Hematopoietic multipotent progenitor cell treated with erythropoietin and hydrocortisone succinate and interleukin-3 and kit ligand, for 4 days (in vitro differentiated cells): ENCODE results near the gene FSTL5.
"Not testable (repeated sequence)": the region's sequence is repeated elsewhere in the genome, so short reads cannot be mapped to it uniquely, and the experiment has no call there.

Source experiments
- DNase-seq: peaks from one replicate; pipeline ENCODE4 v3.0.0-alpha.2; 2015

The FSTL5 gene

DNA sequence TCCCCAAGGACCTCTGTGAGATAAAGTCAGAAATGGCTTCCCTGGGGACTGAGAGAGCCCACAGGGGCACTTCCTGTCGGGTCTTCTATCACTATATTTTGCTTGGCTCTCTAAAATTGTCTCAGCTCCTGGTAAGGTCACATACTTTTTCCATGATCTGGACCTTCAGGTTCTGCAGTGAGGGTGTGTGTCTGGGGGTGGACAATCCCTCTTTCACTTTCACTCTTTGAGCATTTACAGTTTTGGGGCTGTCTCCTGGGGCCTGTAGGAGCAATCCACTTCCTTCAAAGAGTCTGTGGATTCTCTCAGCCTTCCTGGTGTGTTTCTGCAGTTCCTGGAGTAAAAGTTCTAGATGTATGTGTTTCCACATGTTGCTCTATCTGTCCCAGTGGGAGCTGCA is 335.7 kb downstream of the FSTL5 start:
- DNase-seq = no peak

DNA sequence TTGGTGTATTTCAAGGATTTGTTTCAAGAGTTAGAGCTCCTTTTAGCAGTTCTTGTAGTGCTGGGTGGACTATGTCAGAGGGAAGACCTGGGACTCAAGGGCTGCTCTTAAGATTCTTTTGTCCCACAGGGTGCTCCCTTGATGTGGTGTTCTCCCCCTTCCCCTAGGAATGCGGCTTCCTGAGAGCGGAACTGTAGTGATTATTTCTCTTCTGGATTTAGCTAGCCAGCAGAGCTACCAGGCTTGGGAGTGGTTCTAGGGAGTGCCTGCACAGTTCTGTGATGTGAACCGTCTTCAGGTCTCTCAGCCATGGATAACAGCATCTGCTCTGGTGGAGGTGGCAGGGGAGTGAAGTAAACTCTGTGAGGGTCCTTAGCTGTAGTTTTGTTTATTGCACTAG is 336.8 kb downstream of the FSTL5 start:
- DNase-seq = no peak

DNA sequence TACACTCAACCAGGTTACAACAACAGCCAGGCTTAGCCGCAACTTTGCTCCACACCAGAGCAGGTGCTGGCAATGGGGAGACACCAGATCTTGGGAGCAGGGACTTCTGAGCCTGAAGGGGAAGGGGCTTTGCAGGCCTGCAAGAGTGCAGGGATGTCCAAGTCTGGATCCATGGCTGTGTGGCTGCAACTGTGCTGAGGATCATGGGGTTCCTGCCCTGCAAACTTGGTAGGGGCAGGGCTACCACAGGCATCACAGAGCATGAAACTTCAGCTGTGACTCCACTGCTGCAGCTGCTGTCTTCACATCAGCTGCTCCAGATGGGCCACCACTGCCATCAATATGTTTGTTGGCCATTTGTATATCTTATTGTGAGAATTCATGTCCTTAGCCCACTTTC is 340.4 kb downstream of the FSTL5 start:
- DNase-seq = no peak

DNA sequence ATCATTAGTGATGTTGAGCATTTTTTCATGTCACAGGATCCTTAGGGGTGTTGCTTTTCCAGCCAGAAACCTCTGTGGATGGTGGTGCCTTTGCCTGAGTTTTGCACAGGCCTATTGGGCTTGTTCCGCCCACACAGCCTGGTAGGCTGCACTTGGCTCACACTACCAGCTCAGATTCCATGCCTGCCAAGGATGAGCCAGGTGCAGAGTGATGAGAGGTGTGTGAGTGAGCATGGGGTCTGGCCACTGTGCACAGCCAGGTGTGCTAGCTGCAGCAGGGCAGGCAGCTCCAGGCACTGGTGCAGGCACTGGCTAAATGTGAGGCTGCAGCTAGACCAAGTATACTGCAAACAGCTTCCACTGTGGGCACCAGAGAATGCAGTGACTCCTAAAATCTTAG is 341.6 kb downstream of the FSTL5 start:
- DNase-seq = no peak

DNA sequence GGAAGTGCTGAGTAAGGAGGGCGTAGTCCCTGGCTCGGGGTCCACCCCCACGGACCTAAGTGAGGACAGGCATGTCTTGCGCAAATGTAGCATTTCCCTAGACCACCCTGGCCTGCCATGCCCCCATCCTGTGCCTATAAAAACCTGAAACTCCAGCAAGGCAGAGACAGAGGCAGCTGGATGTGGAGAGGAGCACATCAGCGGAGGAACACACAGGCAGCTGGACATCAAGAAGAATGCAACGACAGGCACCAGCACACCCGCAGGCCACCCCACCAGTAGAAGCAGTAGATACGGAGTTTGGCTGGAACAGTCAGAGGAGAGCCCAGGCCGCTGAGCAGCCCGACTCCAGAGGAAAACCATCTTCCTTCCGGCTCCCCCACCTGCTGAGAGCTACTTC is 345.9 kb downstream of the FSTL5 start:
- DNase-seq = no peak

DNA sequence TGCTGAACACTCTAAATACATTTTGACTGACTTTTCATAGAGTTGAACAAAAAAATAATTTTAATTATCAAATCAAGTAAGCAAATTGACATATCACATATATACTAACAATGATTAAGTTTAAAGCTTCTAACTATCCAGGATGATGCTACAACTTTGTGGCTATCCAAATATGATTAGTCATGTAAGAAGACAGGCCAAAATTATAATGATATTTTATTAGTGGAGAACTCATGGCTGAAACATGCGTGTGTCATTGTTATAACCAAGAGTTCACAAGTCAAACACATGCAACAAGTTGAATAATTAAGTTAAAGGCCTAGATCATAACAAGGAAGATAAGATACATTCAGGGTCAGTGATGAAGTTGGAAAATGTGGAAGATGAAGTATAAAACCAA is 346.8 kb downstream of the FSTL5 start:
- DNase-seq = no peak

DNA sequence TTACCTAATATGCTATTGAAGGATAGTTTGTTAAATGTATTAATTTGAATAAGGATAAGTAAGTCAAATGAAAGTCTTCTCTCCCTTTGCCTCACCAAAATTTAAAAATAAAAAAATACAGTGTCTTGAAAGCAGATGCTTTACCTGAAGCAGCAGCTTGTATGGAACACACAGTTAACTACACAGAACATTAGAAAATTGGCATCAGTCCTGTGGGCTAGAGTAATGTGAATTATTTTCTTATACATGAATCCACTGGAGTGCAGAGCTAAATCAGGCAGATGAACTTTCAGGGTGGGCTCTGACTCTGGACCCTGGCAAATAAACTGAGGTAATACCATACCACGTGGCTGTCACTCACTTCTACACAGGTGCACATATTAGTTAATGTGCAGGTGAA is 348.0 kb downstream of the FSTL5 start:
- no peak for DNase-seq

DNA sequence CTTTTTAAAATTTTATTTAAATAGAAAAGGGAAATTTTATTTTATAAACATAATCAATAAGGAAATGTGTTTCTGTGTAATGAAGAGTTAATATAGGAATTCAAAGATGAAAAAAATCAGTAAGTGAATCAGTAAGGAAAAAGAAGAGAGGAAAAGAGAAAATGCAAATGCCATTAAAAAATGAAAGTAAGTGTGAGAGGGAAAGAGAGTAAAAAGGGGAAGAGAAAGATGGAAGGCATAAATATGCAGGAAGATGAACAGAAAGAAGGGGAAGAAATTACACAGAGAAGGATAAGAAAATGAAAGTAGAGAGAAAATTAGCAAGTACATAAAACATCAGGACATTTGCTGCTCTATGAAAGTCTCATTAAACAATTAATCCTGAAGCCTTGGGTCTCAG is 349.9 kb downstream of the FSTL5 start:
- DNase-seq = no peak

DNA sequence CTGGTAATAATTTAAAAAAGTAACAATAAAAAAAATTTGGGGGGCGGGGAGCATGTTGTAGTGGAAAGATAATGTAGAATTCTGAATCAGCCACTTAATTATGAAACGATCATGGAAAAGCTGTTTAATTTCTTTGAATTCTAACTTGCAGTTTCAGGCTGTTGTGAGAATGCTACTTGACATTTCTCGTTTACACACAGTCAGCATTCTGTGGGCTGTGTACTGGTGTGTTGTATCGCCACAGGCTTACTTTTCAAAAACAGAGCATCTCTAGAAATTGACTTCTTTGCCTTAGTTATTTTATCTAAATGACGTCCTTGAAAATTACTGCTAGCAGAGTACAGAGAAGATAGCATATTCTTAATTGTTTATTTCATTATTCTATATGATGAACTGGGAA is 350.4 kb downstream of the FSTL5 start:
- DNase-seq = no peak

DNA sequence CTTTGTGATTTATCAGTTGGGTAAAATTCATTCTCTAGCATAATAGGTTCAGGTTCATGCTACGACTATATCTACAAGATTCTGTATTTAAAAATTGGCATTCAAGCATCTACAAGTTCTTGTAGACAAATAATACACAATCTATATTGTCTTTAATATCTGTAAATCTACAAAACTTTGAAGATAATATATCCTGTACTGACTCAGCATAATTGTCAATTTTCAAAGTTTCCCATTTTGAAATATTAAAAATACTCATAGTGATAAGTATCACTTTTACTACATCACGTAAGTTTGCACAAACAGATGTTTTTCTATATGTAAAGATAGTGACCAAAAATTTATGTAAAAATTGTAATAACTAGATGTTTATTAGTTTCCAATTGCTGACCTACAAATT is 360.6 kb downstream of the FSTL5 start:
- no peak for DNase-seq

DNA sequence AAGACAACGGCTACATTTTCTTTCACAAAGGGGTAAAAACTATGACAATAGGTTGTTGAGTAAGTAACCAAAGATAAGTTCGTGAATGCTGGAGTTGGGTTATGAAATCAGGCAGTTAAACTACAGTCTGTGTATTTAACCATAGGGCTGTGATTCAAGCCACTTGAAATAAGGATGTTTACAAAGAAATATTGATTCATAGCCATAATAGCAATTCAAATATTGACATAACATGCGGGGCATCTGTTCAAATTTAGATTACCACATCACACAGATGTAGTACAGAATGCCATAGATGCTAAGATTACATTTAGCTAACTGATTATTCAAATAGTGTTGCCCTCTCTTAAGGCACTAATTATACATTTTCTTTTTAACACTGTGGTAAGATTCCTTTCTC is 364.1 kb downstream of the FSTL5 start:
- no peak for DNase-seq

DNA sequence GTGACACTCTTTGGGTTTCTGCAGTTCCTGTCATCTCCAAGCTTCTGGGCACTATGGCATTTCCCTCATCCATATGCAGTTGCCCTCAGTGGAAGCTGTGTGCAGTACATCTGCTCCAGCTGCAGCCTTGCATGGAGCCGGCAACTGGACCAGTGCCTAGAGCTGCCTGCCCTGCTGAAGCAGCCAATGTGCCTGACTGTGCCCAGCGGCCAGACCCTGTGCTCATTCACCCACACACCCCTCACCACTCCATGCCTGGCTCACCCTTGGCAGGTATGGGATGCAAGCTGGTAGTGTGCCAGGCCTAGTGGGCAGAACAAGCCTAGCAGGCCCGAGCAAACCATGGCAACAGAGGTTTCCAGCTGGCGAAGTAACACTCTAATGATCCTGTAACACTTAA is 370.8 kb downstream of the FSTL5 start:
- DNase-seq = no peak

DNA sequence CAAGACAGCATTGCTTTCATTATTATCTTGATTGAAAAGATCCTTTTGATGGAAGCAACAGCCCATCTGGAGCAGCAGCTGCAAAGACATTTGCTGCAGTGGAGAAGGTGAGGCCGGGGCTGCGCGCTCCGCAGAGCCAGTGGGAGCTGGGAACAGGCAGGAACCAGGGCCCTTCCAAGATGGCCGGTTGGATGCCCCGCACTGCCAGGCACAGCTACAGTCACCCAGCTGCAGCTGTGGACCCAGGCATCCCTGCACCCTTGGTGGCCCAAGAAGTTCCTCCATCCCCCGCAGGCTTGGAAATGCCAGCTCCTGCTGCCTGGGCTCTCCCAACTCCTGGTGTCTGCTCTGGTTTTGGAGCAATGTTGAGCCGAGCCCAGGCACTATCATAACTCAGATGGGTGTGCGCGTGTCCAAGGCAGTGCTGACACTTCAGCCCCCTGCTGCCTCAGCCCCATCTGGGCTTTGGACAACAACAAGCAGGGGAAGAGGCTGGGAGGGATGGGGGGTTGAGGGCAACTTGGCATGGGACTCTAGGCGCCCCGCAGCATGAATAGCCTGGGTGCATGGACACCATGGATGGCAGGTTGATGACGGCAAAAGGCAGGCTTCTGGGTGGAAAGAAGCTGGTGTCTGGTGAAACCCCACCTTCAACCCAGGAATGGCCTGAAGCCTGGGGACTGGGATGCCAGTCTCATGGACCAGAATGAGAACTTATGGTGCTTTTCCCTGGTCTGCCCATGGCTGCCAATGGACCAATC is 371.8 kb downstream of the FSTL5 start:
- DNase-seq = no peak

DNA sequence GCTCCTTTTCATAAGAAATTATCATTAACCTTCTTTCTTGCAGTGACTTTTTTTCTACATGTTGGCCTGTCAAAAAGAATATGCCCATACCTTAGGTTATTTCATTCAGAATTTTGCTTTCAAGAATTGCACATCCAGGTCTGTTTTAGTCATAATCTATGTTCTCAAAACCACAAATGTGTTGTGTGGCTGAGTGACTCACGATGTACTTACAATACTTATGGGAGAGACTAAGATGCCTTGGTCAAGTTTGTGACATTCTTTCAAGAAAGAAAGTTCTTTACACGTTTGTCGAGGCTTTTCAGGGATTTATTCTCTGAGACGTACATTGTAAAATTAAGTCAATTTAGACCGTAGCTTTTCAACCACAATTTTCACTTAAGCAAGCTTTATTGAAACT is 396.7 kb downstream of the FSTL5 start:
- DNase-seq = no peak

DNA sequence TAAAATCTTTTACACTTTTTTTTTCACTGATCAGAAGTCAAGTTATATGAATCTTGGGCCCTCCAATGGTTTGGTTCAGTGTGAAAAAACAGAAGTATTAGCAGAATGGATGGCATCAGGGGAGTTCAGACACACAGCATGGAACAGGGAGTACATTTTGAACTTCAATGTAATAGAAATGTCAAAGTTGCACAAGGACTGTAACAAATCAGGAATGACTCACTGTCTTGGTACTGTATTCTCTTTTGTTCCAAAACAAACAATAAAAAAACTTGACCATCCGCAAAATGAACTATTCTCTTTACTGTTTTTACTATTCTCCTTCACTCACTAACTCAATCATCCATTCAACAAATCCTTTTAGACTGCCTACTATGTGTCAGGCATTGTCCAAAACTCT is 401.0 kb downstream of the FSTL5 start:
- no peak for DNase-seq

DNA sequence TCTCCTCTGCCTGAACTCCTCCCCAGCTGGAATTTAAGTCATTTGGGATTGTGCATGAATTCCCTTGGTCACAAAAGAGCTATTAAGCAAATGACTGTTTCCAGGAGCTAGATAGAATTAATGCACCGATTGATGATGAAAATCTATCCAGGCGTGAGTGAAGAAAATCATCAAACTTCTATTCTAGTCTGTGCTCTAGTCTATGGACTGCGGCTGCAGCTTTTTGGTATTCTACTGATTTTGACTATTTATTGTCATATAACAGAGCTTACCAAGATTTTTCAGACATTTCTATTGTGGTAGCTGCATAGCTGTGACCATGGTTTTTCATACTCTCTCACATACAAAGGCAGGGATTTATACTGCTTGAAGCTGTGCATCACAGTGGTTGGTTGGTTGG is 403.8 kb downstream of the FSTL5 start:
- DNase-seq = no peak

DNA sequence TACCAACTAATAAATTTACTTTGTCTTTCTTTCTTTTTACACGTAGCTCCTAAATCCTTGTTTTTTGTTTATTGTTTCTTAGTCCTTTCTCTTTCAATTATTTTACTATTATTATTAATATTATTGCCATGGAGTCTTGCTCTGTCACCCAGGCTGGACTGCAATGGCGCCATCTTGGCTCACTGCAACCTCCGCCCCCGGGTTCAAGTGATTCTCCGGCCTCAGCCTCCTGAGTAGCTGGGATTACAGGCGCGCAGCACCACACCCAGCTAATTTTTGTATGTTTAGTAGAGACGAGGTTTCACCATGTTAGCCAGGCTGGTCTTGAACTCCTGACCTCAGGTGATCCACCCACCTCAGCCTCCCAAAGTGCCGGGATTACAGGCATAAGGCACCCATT is 405.4 kb downstream of the FSTL5 start:
- not testable (repeated sequence) for DNase-seq

DNA sequence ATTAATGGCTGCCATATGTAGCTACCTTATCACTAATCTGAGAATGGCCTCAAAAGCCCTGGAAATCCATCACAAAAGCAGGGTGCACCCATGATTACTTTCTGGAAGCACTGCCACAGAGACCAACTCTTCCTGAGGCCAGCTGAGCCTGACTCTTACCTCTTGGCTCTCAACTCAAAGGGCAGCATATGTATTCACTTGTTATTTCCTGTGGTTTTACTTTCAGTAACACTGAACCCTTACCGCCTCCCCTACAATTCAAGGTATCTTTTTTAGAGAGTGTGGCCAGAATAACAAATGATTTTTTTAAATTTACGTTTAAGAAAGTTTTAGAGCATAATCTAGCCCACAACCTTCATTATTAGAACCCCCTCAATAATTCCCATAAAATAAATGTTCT is 434.9 kb downstream of the FSTL5 start:
- no peak for DNase-seq

DNA sequence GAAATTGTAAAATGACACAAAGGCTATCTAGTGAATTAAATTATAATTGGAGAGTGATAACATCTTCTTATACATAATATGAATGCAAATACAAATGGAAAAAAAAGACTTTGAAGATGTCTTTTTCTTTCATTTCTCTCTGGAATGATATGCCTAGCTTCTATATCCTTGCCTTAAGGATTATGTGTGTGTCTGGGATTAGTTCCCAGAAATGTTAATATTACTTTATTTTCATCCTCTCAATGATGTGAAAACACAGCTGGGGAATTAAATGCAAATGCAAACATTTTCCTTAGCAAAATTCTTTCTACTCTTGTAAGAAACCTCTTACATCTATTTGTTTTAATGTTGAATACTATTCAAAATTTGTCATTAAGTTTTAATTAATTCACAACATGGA is 441.9 kb downstream of the FSTL5 start:
- no peak for DNase-seq

DNA sequence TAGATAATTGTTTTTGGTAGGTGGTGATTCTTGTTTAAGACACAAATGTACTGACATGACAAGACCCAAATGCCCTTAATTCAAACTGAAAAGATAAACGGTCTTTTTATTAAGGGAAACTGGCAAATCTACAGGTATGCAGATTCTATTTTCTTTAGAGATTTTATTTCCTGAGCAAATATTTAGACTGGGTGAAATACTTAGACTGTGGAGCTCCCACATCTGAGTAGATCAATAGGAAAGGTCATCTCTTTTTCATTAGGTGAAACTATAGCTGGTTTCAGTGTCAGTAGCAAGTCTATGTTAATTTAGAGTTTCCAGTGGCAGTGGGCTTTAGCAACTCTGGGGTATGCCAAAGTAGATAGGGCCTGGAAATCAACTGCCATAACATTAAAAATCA is 446.7 kb downstream of the FSTL5 start:
- DNase-seq = no peak

DNA sequence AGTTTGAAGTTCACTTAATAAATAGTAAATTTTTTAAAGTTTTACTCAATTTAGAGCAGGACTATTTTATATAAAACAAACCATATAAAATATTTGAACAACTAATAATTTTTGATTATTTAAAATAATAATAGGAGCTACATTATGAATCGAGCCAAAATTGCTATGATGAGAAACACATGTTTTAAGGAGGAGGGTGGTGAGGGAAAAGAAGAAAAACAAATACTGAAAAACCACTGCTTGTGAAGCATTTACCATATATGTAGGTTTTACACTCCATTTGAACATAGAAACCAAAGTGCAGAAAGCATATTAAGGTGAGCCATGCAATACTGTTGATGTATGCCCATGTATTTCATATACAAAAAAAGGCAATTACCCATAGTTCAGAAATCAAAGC is 448.9 kb downstream of the FSTL5 start:
- DNase-seq = no peak

DNA sequence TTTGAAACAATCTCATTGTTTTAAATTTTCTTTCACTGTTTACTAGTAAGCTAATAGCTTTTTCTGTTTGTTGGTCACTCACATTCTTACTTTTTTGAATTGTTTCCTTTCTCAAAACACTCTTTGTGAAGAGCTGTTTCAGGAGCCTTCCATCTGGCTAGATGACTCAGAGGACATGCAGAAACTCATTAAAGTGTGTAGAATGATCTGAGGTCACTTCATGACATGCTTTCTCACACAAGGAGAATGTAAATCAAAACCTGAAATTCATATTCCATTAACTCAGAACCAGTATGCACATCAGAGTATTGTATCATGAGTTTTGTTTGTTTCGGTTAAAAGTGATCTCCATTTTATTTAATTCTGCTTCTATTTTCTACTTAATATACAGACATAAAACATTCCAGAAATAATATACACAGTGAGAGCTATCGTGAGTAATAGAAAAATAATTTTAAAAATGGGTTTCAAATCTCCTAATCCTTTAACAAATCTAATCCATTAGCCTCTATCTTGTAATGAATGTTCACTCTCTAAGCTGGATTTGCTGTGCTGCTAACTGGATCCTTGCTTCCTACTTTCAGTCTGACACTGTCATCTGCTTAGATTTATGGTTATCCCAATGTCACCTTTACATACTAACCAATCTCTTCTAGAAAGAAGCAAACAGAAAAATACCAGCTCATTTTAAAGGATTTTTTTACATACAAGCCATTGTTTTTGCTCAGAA is 449.6 kb downstream of the FSTL5 start:
- DNase-seq = no peak

DNA sequence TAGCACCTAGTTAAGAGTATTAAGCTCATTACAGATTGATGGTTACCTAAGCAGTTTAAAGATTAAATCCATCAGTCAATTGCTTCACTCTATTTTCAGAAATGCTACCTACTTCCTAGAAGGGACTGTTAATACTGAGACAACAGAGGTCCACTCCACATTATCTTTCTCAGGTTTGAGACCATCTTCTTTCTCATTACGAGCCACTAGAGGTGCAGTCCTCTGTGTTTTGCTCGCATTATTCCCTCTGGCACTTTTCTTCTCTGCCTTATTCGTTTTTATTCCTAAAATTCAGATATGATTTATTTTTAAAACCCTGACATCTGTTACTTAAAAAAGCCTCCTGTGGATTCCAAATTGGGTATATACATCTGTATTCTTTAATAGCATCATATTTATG is 459.1 kb downstream of the FSTL5 start:
- DNase-seq = no peak

DNA sequence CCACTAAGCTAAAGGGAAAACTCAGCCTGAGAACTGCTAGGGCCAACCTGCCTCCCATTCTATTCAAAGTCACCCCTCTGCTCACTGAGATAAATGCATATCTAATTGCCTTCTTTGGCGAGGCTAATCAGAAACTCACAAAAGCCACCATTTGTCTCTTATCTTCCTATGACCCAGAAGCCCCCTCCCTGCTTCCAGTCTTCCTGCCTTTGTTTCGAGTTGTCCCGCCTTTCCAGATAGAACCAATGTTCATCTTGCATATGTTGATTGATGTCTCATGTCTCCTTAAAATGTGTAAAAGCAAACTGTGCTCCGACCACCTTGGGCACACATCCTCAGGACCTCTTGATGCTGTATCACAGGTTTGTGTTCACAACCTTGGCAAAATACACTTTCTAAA is 459.8 kb downstream of the FSTL5 start:
- no peak for DNase-seq

DNA sequence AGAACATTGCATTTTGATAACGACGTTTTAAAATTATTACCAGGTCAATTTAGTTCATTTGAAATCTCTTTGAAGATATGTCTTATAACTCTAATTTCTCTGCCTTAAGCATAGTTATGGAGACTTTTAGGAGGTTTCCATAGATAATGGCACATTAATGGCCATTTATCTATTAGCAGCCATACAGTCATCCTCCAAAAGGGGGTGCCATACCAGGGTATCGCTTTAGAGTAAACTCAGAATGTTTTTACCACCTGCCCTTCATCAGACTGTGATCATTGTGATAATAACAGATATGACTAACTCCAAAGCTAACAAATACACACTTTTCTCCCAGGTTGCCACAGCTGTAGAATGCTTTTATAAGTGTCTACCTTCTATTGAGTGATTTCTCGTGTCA is 461.5 kb downstream of the FSTL5 start:
- no peak for DNase-seq
